ENCODE data around the gene F5.

- TF ChIP-seq POLR2A (IDR thresholded peaks at IDR 0.05) (no peak), CTCF (IDR thresholded peaks at IDR 0.05) (no peak)
Measured at GRCh38 chr1:169571450-169571849, 14.8 kb downstream of the F5 start.
